DMS53 (cell line): ENCODE measurements around the gene SENP1.
A peak's percentile ranks its signal among the peaks of the same experiment; 100 is the strongest.

ENCODE experiments used
- DNase-seq: peaks from one replicate; lab custom pipeline; 2025; lab: John Stamatoyannopoulos, UW

The SENP1 gene

GRCh38 chr12:48000878-48001504 lies 104.9 kb downstream of the SENP1 start:
- peak; percentile 96 for DNase-seq

GRCh38 chr12:47999816-48000215 lies 106.1 kb downstream of the SENP1 start:
- no peak for DNase-seq

GRCh38 chr12:47997321-47997720 lies 108.6 kb downstream of the SENP1 start:
- no peak for DNase-seq

- no peak for DNase-seq
Measured at GRCh38 chr12:47995981-47996401, 109.9 kb downstream of the SENP1 start.

GRCh38 chr12:47993491-47993890 lies 112.4 kb downstream of the SENP1 start:
- DNase-seq, result no peak
